CD14-positive monocyte (primary cell): ENCODE results near the gene DYNC2H1. TPM values are rescaled to one million over a fixed set of nuclear protein-coding genes. Genes with fewer than 3 reads are reported as not detected.

Experiments
- DNase-seq, 3 donors: peaks; one replicate each; pipeline ENCODE4 v3.0.0-alpha.2; 2011 to 2022
- H2AFZ ChIP-seq: 2 replicates; pipeline ENCODE4 v1.6.0; 2012; ENCODE audit warnings: mild to moderate bottlenecking, low read depth, low read length, inconsistent platforms; ENCODE audit not compliant: insufficient read depth, poor library complexity, severe bottlenecking
- H3K27ac ChIP-seq, 2 donors: 1 replicate in 1 of 2; 2 replicates in 1 of 2; pipeline ENCODE4 v1.5.1; 2012 to 2013; ENCODE audit warnings: low read length in 2 of 2, control low read depth in 1 of 2, inconsistent platforms in 1 of 2, low read depth in 1 of 2, mild to moderate bottlenecking in 1 of 2
- H3K27me3 ChIP-seq, 2 donors: one replicate each; pipeline versions ENCODE4 v1.6.0 to v1.6.1; 2011 to 2013; ENCODE audit warnings: low read length in 2 of 2; ENCODE audit not compliant: control insufficient read depth in 2 of 2, insufficient read depth in 2 of 2
- H3K36me3 ChIP-seq, 2 donors: replicated peaks in 1 of 2; 1 replicate in 1 of 2; 2 replicates in 1 of 2; pipeline versions ENCODE4 v1.5.1 to v1.6.1; 2012 to 2013; ENCODE audit warnings: low read length in 2 of 2, control low read depth in 1 of 2, inconsistent platforms in 1 of 2, mild to moderate bottlenecking in 1 of 2; ENCODE audit not compliant: insufficient read depth in 2 of 2, control insufficient read depth in 1 of 2
- H3K4me1 ChIP-seq, 2 donors: 1 replicate in 1 of 2; 2 replicates in 1 of 2; pipeline versions ENCODE4 v1.5.1 to v1.6.1; 2012 to 2013; ENCODE audit warnings: low read length in 2 of 2, control low read depth in 1 of 2, inconsistent platforms in 1 of 2, mild to moderate bottlenecking in 1 of 2, moderate library complexity in 1 of 2; ENCODE audit not compliant: insufficient read depth in 2 of 2, control insufficient read depth in 1 of 2
- H3K4me2 ChIP-seq: replicated peaks from 2 replicates; pipeline ENCODE3; 2012; ENCODE audit warnings: low read length, moderate library complexity, mild to moderate bottlenecking; ENCODE audit not compliant: poor library complexity, severe bottlenecking; ENCODE audit errors: extremely low read depth
- H3K4me3 ChIP-seq, 3 experiments: fragments of 200-600 bp in 1 of 3; sonication (generic) in 1 of 3; replicated peaks in 1 of 3; 1 replicate in 2 of 3; 2 replicates in 1 of 3; pipeline ENCODE4 v1.5.1; 2011 to 2013; ENCODE audit warnings: low read length in 3 of 3, mild to moderate bottlenecking in 3 of 3, control low read depth in 2 of 3, low read depth in 2 of 3, inconsistent platforms in 1 of 3, moderate library complexity in 1 of 3
- H3K79me2 ChIP-seq: 2 replicates; pipeline ENCODE4 v1.6.0; 2012; ENCODE audit warnings: mild to moderate bottlenecking, control low read depth, inconsistent platforms, low read length, moderate library complexity; ENCODE audit not compliant: insufficient read depth
- H3K9ac ChIP-seq: 2 replicates; pipeline ENCODE4 v1.6.0; 2017; ENCODE audit warnings: low read length, mild to moderate bottlenecking; ENCODE audit not compliant: insufficient read depth, poor library complexity, severe bottlenecking
- H3K9me3 ChIP-seq, 2 donors: replicated peaks in 1 of 2; 1 replicate in 1 of 2; 2 replicates in 1 of 2; pipeline versions ENCODE4 v1.5.1 to v1.6.1; 2012 to 2013; ENCODE audit warnings: low read length in 2 of 2, control low read depth in 1 of 2; ENCODE audit not compliant: control insufficient read depth in 1 of 2, insufficient read depth in 1 of 2
- H4K20me1 ChIP-seq: 2 replicates; pipeline ENCODE4 v1.6.0; 2012; ENCODE audit warnings: mild to moderate bottlenecking, low read length, control low read depth, moderate library complexity; ENCODE audit not compliant: insufficient read depth
- H3K27ac Mint-ChIP-seq, 7 donors: one replicate each; pipeline ENCODE4 v1.8.0; 2020; ENCODE audit warnings: mild to moderate bottlenecking in 7 of 7, mixed read lengths in 7 of 7, moderate library complexity in 6 of 7, inconsistent platforms in 2 of 7
- H3K27me3 Mint-ChIP-seq, 3 donors: one replicate each; pipeline ENCODE4 v1.8.0; 2021 to 2022; ENCODE audit warnings: low read depth in 3 of 3, mild to moderate bottlenecking in 3 of 3, mixed read lengths in 3 of 3, moderate library complexity in 3 of 3, inconsistent platforms in 1 of 3
- H3K36me3 Mint-ChIP-seq, 2 donors: one replicate each; pipeline ENCODE4 v1.8.0; 2020; ENCODE audit warnings: mixed read lengths in 2 of 2, inconsistent platforms in 1 of 2, mild to moderate bottlenecking in 1 of 2
- H3K4me1 Mint-ChIP-seq: one replicate; pipeline ENCODE4 v1.8.0; 2020; ENCODE audit warnings: mild to moderate bottlenecking, mixed read lengths
- H3K4me3 Mint-ChIP-seq, 2 donors: one replicate each; pipeline ENCODE4 v1.8.0; 2020; ENCODE audit warnings: mild to moderate bottlenecking in 2 of 2, mixed read lengths in 2 of 2, moderate library complexity in 1 of 2
- H3K9me3 Mint-ChIP-seq, 7 donors: one replicate each; pipeline ENCODE4 v1.8.0; 2020 to 2022; ENCODE audit warnings: mixed read lengths in 7 of 7, mild to moderate bottlenecking in 6 of 7, moderate library complexity in 6 of 7, inconsistent platforms in 2 of 7
- WGBS: methylation state at CpG from one replicate; pipeline ENCODE4 v1.1.5; 2013; ENCODE audit warnings: missing lambda C conversion rate; ENCODE audit not compliant: insufficient coverage; 5-methylcytosine and 5-hydroxymethylcytosine counted together
- intact Hi-C, 2 donors: fragments of 100-400 bp; cut with micrococcal nuclease; formaldehyde crosslinking; loops; one replicate each; pipeline versions ENCODE4 v1.15.0 to v1.15.1; 2023
- polyA plus RNA-seq, 3 donors: library from polyadenylated mRNA; depleted of rRNA in 1 of 3; unstranded in 2 of 3; stranded (reverse) in 1 of 3; fragments of 300-500 nt in 2 of 3; fragments of >200 nt in 1 of 3; fragmentation: Illumina TruSeq in 2 of 3; gene quantifications; 1 replicate in 2 of 3; 2 replicates in 1 of 3; pipeline ENCODE4 v1.2.3, GENCODE V29; 2012 to 2021
- TF ChIP-seq, protein P1 (sequence below): fragments of 200-600 bp; IDR thresholded peaks from one replicate; pipeline ENCODE4 v1.8.0; 2022; ENCODE audit warnings: antibody characterized with exemption, mild to moderate bottlenecking

DYNC2H1 gene
- polyA plus RNA-seq, 3 donors, result 0.10 to 1.5 (median 0.36) TPM

- no peak overlapping the region for H3K27ac ChIP-seq
- H3K27me3 Mint-ChIP-seq, result no peaks in the 10 kb centered on the region
- no peak overlapping the region for H3K9ac ChIP-seq
- TF ChIP-seq, protein P1, sequence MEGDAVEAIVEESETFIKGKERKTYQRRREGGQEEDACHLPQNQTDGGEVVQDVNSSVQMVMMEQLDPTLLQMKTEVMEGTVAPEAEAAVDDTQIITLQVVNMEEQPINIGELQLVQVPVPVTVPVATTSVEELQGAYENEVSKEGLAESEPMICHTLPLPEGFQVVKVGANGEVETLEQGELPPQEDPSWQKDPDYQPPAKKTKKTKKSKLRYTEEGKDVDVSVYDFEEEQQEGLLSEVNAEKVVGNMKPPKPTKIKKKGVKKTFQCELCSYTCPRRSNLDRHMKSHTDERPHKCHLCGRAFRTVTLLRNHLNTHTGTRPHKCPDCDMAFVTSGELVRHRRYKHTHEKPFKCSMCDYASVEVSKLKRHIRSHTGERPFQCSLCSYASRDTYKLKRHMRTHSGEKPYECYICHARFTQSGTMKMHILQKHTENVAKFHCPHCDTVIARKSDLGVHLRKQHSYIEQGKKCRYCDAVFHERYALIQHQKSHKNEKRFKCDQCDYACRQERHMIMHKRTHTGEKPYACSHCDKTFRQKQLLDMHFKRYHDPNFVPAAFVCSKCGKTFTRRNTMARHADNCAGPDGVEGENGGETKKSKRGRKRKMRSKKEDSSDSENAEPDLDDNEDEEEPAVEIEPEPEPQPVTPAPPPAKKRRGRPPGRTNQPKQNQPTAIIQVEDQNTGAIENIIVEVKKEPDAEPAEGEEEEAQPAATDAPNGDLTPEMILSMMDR, result no peak
- peaks cover 19 to 20% of the 10 kb centered on the region in 2 donors for H3K9me3 ChIP-seq
- DNase-seq, result no peak
- H2AFZ ChIP-seq, result no peak overlapping the region
- H3K27me3 ChIP-seq, result no peaks in the 10 kb centered on the region
- no CpG with 5 or more reads among the region's 2 CpGs for WGBS
- H3K36me3 Mint-ChIP-seq, result no peaks in the 10 kb centered on the region
- no peaks in the 10 kb centered on the region for H3K4me1 Mint-ChIP-seq
- H3K9me3 Mint-ChIP-seq, result peaks cover 9 to 20% (median 17%) of the 10 kb centered on the region in 7 donors
- intact Hi-C loops, result no loop called here
- no peak overlapping the region for H3K27ac Mint-ChIP-seq
- no peak overlapping the region for H3K4me3 ChIP-seq
- no peaks in the 10 kb centered on the region for H3K36me3 ChIP-seq
- H3K4me2 ChIP-seq, result no peak overlapping the region
- H4K20me1 ChIP-seq, result no peaks in the 10 kb centered on the region
- no peak overlapping the region for H3K4me3 Mint-ChIP-seq
- no peaks in the 10 kb centered on the region for H3K4me1 ChIP-seq
- H3K79me2 ChIP-seq, result no peaks in the 10 kb centered on the region
Observed at GRCh38 chr11:103378931-103379330, 269.7 kb downstream of the DYNC2H1 start.

DNA sequence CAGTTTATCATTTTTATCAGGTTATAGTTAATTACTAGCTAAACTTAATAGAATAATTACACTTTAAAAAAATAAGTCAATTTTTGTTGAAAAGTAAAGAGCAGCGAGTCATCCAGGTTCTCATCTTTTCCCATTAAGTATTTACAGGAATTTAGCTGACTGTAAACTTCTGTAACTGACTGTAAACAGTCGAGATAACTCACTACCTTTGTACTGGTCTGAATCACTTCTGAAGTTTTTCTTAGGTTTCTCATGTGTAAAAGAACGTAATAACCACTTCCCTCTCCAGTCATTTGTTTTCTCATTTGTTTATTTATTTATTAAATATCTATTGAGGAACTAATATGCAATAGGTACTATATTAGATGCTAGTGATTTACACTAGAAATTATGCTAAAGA is 270.8 kb downstream of the DYNC2H1 start:
- no peak overlapping the region for H3K27ac Mint-ChIP-seq
- peaks cover 9 to 15% of the 10 kb centered on the region in 2 donors for H3K9me3 ChIP-seq
- no peak overlapping the region for H3K4me2 ChIP-seq
- intact Hi-C loops, result no loop called here
- no peak overlapping the region for H2AFZ ChIP-seq
- H3K4me3 ChIP-seq, result no peak overlapping the region
- H3K36me3 ChIP-seq, result no peaks in the 10 kb centered on the region
- peaks cover 4 to 17% (median 10%) of the 10 kb centered on the region in 7 donors for H3K9me3 Mint-ChIP-seq
- no peak overlapping the region for H3K4me3 Mint-ChIP-seq
- no peaks in the 10 kb centered on the region for H3K27me3 ChIP-seq
- no peaks in the 10 kb centered on the region for H3K79me2 ChIP-seq
- H3K36me3 Mint-ChIP-seq, result no peaks in the 10 kb centered on the region
- no peaks in the 10 kb centered on the region for H4K20me1 ChIP-seq
- TF ChIP-seq, protein P1, result no peak
- 80% methylated on average over 1 of the region's 3 CpGs for WGBS
- H3K4me1 Mint-ChIP-seq, result no peaks in the 10 kb centered on the region
- H3K9ac ChIP-seq, result no peak overlapping the region
- DNase-seq, result no peak
- no peak overlapping the region for H3K27ac ChIP-seq
- no peaks in the 10 kb centered on the region for H3K27me3 Mint-ChIP-seq
- no peaks in the 10 kb centered on the region for H3K4me1 ChIP-seq
